CMK (cell line): ENCODE data around the gene PLA2G3.

Source experiments
- DNase-seq: peaks from one replicate; pipeline ENCODE4 v3.0.0-alpha.2; 2010; ENCODE audit warnings: low read depth

Gene PLA2G3

DNA sequence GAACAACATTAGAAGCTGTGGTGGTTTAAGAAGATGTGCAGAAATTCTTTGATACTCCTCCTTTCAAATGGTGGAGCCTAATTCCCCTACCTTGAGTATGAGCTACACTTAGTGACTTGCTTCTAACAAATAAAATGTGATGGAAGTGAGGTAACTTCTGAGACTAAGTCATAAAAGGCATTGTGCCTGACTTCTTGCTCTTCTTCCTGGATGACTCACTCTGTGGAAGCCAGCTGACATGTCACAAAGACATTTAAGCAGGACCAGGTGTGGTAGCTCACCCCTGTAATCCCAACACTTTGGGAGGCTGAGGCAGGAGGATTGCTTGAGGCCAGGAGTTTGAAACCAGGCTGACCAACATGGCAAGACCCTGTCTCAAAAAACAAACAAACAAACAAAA, 3.9 kb upstream of the PLA2G3 start:
- DNase-seq: no peak

DNA sequence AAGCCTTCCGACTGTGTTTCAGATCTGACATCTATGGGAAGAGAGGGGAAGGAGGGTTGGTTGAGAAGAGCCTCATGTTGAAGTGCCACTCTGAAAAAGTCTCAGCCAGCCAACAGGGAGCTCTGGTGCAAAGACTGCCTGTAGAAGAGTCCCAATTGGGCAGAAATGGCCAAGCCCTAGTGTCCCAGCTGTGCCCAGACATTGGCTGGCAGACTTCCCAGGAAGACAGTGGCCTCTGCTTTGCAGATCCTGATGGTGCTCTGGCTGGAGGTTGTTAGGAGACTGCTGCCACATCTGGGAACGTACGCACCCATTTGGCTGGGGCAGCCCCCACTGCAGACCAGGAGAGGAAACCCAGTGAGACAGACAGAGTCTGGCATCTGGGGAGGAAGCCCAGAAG, 3.2 kb upstream of the PLA2G3 start:
- no peak for DNase-seq

DNA sequence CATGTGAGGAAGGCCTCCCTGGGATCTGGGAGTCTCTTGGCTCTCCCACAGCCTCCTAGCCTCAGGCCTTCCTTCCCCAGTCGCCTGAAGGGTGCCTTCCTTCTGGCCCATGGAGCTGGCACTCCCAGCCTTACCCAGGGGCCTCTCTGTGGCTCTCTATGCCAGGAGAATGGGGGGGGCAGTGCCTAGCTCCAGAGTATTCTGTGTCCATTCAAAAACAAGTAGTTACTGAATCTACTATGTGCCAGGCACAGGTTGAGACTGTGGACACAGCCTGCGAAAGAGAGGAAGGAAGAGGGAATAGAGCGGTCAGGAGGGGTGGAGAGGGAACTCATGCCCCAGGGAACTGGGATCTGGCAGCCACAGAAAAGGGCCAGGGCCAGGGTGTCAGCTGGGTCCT, 2.7 kb upstream of the PLA2G3 start:
- DNase-seq: no peak

GRCh38 chr22:31142285-31142684, 2.0 kb upstream of the PLA2G3 start:
- no peak for DNase-seq

- no peak for DNase-seq
These were observed 1.2 kb upstream of the PLA2G3 start for GRCh38 chr22:31141551-31141950.

GRCh38 chr22:31140746-31141145, 438 bp upstream of the PLA2G3 start:
- no peak for DNase-seq

DNA sequence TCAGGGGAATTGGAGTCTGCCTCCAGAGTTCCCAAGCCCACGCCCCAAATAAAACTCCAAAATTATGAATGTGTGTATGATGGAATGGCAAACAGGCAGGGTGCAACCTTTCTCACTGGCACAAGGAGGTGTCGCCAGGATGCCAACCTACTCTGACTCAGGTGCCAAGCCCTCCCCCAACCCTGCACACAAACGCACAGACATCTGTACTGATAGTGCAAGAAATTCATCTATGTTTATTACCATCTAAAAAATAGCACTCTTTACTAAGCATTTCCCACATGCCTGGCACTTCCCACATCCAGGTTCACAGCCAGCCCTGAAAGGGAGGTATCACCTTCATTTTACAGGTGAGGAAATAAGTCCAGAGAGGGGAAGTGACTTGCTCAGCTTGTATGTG, 1.2 kb downstream of the PLA2G3 start:
- DNase-seq: no peak

GRCh38 chr22:31138126-31138525, 2.2 kb downstream of the PLA2G3 start:
- DNase-seq: no peak

DNA sequence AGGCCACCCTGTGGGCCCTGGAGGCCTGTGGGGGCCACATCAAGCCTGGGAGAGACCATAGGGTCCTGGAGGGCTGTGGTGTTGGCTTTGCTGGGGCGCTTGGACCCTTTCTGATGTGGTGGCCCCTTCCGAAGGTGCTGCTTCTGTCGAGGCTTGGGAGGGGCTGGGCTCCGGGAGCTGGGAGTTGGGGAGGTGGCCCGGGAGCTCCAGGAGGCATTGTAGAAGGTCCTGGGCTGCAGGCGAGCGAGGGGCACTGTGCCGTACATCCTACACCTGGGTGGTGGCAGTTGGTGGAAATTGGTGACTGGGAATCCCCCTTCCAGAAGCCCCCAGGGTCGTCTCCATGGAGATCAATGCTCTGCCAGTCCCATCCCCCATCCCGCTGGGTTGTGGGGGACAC, 2.6 kb downstream of the PLA2G3 start:
- DNase-seq: no peak

DNA sequence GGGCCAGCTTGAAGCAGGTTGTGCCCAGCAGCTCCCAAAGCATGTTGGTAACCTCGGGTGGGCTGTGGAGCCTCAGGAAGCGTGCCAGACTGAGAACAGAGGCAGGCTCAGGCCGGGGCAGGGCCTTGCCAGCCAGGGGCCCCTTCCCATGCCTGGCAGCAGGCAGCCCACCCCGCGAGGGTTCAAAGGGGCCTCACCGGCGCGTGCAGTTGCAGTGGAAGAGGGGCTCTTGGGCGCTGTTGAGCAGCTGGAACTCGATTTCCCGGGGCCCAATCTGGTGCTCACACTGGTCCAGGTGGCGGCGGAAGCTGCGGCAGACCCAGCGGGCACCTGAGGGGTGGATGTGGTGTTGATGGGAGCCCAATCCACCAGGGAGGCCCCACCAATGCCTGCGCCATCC, 3.6 kb downstream of the PLA2G3 start:
- no peak for DNase-seq

DNA sequence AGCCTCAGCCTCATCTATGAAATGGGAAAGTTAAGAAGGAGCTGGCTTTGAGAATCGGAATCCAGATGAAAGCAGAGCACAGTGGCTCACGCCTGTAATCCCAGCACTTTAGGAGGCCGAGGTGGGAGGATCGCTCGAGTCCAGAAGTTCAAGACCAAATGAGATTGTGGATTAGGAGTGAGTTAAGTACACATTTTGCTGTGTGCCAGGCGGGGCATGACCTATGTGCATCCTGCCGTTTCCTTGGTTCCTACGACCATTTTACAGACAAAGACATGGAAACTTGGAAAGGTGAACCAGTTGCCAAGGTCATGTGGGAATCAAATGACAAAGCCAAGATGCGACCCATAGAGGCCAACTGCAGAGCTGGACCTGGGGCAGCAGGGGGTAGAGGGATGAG, 4.2 kb downstream of the PLA2G3 start:
- DNase-seq: no peak

GRCh38 chr22:31135706-31136105, 4.6 kb downstream of the PLA2G3 start:
- no peak for DNase-seq

DNA sequence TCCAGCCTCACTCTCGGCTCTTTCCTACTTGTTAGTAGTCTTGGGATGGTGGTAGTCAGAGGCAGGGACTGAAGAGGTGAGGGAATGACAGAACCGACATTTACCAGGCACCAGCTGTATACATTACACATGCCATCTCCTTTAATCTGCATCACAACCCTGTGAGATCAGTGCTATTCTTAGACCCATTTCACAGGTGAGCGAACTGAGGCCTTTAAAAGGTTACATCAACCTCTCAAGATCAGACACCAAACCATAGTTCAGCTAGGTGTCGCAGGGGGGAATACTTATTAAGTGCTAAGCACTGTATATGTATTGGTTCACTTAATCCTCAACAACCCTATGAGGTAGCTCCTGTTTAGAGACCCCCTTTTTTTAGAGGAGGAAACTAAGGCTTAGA, 5.6 kb downstream of the PLA2G3 start:
- no peak for DNase-seq

DNA sequence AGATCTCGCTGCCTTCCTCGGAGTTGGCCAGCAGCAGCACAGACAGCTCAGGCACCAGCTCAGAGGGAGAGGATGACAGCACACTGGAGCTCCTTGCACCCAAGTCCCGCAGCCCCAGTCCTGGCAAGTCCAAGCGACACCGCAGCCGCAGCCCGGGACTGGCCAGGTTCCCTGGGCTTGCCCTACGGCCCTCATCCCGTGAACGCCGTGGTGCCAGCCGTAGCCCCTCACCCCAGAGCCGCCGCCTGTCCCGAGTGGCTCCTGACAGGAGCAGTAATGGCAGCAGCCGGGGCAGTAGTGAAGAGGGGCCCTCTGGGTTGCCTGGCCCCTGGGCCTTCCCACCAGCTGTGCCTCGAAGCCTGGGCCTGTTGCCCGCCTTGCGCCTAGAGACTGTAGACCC, 6.4 kb downstream of the PLA2G3 start:
- no peak for DNase-seq

DNA sequence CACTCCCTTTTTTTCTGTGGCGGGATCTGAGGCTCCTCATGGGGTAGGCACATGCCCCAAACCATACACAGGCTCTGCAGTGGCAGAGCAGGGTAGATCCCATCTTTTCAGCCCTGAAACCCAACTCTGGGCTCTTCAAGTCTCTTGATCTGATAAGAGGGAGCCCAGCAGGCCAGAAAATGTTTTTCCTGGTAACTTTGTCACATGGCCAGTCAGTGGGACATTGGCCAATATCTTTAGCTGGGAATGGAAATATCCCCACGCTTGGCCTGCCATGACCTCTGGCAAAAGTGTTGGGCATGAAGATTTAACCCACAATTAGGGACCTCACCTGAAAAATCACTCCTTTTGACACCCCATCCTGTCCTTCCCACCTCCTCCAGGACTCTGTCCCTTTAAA, 9.4 kb downstream of the PLA2G3 start:
- no peak for DNase-seq

GRCh38 chr22:31128156-31128555, 12.2 kb downstream of the PLA2G3 start:
- DNase-seq: no peak

GRCh38 chr22:31127181-31127772, 13.0 kb downstream of the PLA2G3 start:
- DNase-seq: no peak

DNA sequence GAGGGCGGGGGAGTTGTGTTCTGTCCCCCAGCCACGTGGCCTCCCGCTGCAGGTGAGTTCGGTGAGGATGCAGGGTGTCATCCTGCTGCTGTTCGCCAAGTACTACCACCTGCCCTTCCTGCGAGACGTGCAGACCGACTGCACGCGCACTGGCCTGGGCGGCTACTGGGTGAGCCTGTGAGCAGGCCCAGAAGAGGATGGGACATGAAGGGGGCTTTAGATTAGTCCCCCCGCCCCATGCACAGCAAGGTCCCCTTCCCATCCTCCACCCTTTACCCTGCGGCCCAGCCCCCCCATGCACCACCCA, 13.5 kb downstream of the PLA2G3 start:
- no peak for DNase-seq

DNA sequence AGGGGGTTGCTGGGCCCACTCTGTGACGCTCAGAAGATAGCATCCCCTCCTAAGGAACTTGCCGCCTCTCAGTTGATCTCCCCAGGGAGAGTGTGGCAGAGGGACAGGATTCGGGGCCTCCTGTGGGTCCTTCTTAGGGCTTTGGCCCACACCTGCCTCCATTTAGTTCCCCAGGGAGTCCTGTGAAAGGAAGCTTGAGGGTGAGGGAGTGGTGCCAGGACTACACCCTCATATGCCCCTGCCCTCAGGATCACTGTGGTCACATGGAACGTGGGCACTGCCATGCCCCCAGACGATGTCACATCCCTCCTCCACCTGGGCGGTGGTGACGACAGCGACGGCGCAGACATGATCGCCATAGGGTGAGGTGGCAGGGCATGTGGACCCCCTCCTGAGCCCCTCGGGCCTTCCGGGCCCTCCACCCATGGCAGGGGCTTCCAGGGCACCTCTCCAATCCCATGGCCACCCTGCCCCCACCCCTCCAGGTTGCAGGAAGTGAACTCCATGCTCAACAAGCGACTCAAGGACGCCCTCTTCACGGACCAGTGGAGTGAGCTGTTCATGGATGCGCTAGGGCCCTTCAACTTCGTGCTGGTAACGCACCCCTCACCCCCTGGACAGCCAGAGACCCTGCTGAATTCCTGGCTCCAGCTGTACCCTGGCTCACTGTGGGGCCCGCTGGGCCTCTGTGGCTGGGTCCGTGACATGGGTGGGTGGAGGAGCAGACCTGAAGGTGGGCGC, 14.0 kb downstream of the PLA2G3 start:
- no peak for DNase-seq

GRCh38 chr22:31125521-31126117, 14.7 kb downstream of the PLA2G3 start:
- no peak for DNase-seq

DNA sequence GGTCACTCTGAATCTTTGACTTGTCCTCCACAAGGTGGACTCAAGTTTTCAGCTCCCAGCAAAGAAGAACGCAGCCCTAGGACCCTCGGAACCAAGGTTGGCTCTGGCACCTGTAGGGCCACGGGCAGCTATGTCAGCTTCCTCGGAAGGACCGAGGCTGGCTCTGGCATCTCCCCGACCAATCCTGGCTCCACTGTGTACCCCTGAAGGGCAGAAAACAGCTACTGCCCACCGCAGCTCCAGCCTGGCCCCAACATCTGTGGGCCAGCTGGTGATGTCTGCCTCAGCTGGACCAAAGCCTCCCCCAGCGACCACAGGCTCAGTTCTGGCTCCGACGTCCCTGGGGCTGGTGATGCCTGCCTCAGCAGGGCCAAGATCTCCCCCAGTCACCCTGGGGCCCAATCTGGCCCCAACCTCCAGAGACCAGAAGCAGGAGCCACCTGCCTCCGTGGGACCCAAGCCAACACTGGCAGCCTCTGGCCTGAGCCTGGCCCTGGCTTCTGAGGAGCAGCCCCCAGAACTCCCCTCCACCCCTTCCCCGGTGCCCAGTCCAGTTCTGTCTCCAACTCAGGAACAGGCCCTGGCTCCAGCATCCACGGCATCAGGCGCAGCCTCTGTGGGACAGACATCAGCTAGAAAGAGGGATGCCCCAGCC, 15.4 kb downstream of the PLA2G3 start:
- no peak for DNase-seq

GRCh38 chr22:31124290-31124689, 16.0 kb downstream of the PLA2G3 start:
- no peak for DNase-seq

GRCh38 chr22:31123292-31123602, 17.1 kb downstream of the PLA2G3 start:
- no peak for DNase-seq
